NCI-H226 (cell line): ENCODE measurements around the gene CEP112.
"Not testable (repeated sequence)": the region's sequence is repeated elsewhere in the genome, so short reads cannot be mapped to it uniquely, and the experiment has no call there.

Experiments
- DNase-seq: peaks from one replicate; pipeline ENCODE4 v3.0.0-alpha.2; 2015

CEP112 gene

DNA sequence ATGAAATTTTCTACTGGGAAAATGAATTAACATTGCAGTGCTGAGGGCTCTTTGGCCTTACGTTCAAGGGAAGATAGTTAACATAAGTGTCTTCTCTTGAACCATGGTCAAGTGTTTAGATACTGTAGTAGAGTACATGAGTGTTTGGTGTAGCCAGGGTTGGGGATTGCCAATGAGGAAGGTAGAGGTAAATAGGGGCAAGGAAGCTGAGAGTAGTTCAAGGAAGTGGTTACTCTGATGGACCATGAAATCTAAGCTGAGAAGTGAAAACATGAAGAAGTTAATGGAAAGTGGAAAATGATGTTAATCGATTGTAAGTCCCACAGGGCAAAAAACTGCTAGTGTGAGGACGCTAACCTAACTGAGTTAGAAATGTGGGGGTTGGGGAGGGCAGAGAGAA, 380.9 kb downstream of the CEP112 start:
- DNase-seq: no peak

DNA sequence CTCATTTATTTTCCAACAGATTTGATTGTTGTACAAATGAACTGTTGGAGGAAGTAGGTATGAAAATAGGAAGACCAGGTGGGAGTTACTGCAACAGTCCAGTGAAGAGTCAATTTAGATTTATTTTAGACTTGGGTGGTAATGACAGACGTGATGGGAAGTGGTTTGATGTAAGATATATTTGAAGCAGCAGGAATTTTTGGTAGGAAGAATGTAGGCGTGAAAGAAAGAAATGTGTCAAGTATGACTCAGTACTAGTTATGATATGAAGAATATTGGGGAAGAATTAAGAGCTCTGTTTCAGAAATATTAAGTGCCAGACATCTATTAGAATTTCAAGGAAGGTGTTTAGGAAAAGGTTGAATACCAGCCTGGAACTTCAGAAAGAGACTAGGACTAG, 382.6 kb downstream of the CEP112 start:
- DNase-seq: peak; percentile 86

DNA sequence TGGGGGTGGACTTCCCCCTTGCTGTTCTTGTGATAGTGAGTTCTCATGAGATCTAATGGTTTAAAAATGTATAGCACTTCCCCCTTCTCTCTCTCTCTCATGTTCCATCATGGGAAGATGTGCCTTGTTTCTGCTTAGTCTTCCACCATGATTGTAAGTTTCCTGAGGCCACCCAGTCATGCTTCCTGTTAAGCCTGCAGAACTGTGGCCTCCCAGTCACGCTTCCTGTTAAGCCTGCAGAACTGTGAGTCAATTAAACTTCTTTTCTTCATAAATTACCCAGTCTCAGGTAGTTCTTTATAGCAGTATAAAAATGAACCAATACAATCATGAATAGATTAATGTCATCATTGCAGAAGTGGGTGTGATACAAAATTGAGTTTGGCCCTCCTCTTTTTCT, 383.4 kb downstream of the CEP112 start:
- DNase-seq: not testable (repeated sequence)

DNA sequence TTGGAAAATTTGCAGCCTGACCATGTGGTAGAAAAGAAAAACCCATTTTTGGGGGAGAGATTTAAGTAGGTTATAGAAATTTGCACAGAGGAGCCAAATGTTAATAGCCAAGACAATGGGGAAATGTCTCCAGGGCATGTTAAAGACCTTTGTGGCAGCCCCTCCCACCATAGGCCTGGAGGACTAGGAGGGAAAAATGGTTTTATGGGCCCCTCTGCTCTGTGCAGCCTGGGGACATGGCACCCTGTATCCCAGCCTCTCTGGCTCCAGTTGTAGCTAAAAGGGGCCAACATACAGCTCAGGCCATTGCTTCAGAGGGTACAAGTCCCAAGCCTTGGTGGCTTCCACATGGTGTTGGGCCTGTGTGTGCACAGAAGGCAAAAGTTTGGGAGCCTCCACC, 384.6 kb downstream of the CEP112 start:
- no peak for DNase-seq

DNA sequence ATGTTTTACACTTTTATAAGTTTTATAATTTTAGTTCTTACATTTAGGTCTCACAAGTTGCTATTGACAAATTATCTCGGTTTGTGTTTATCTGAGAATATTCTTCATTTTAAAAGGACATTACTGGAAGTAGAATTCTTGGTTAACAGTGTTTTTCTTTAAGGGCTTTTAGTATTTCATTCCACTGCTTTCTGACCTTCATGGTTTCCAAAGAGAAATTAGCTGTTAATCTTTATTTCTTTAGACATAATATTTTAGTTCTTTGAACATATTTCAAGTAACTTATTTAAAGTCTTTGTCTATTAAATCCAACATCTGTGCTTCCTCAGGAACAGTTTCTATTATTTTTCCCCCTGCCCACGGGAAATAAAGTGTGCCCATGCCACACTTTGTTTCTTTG, 390.4 kb downstream of the CEP112 start:
- no peak for DNase-seq

DNA sequence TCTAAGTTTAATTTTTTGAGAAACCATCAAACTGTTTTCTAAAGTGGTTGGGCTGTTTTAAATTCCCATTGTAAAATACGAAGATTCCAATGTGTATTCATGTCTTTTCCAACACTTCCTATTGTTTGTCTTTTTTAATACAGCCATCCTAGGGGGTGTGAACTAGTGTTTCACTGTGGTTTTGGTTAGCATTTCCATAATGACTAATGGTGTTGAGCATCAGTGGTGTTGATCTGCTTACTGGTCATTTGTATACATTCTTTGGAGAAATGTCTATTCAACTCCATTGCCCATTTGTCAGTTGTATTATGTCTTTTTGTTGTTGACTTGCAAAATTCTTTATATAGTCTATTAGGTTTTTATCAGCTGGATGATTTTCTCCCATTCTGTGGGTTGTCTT, 391.3 kb downstream of the CEP112 start:
- DNase-seq: no peak

DNA sequence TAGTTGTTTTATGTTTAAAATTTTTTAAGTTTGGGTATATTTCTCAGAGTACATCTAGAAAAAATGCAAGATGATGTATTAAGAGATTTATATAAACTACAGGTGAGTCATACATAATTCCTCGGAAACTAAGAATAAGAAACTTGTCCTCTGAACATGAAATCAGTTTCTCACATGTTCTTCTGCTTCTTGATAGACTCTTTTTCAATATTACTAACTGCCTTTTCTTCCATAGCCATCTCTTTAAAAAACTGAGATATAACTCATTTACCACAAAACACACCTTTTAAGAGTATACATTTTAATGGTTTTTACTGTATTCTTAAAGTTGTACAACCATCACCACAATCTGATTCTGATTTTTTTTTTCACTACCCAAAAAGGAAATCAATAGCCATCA, 392.1 kb downstream of the CEP112 start:
- no peak for DNase-seq

DNA sequence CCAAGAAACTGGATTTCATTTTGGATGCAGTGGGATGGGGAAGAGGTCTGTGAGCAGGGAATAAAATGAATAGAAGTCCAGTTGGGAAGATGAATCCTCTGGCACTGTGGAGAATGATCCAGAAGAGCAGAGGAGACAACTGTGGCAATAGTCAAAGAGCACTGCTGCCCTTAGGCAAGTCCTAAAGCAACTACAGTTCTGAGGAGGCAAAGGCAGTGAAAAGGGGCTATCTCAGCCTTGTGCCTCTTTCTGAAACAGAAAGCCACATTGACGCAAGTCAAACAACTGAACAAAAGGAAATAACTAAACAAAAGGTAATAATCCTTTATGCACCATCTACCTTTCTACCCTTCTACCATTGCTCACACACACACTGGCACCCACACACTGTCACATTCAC, 392.5 kb downstream of the CEP112 start:
- no peak for DNase-seq

DNA sequence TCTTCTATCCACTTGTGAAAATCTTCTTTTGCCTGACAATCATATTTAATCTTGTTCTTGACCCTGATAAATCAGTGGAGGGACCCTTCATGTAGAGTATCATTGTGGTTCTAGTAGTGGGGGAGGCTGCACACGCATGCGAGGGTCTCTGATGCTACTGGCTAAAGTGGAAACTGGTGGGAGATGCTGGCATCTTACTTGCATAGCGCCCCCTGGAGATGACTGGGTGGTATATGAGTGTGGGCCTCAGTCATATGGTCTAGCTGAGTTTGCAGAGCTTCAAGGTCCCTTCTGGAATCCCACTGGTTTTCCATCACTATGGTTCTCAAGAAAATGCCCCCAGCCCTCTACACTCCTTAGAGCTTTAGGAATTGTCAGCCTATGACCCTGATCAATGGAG, 394.1 kb downstream of the CEP112 start:
- no peak for DNase-seq

DNA sequence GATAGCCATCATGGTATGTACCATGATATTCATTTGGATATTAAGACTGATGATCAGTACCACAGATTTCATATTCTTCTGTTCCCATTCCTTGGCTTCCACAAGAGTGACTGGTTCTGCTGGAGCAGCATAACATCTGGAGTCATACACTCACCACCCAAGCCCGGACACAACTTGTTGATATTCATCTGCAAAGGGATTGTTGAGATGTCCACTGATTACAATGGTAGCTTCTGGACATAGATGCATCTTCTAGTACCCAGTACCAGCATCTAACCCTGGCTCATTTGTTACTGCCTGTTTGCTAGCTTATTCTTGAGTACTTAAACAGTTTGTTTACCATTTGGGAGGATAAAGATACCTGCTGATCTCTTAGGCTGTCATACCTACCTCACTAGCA, 394.8 kb downstream of the CEP112 start:
- DNase-seq: no peak

DNA sequence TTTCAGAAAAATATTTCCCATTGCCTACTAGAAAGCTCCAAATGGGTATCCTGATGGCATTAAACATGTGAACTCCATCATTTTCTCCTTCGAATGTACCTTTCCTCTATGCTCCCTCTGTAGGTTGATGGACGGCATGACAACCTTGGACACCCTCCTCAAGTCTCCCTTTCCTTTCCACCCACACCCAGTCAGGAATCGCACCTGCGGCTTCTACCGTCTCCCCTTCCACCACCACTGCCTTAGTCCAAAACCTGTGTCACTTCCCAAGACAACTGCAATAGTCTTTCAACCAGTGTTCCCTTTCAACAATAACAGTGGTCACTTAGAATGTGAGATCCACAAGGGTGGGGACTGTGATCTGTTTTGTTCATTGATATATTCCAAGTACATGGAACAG, 397.4 kb downstream of the CEP112 start:
- peak; percentile 20 for DNase-seq

DNA sequence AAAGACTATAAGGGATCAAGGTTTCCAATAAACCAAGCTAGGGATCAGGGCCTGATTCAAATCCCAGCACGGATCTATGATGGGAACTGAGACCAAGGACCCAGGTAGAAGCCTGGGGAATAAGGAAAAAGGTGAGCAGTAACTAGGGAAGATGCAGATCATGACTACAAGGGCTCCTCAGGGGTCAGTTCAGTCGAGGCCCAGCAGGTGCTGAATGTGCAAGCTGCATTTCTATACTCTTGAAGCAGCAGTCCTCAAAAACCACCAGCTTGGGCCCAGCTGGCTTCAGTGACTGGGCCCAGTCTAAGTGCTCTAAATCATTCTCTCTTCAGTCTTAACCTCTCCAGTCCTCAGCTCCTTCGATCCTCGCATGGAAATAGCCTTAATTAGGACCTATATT, 401.7 kb downstream of the CEP112 start:
- no peak for DNase-seq

DNA sequence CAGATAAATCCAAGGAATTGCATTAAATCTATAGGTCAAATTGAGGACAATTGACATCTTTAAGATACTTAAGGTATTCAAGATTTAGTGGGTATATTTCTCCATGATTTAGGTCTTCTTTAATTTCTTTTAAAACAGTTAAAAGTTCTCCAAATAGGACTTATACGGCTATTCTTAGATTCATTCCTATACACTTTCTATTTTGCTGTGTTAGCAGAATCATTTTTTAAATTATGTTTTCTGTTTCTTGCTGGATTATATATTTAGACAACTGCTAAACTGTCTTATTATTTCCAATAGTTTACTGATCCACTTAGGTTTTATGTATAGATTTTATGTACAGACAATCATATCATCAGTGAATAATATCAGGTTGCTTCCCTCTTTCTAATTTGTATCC, 404.4 kb downstream of the CEP112 start:
- DNase-seq: no peak

DNA sequence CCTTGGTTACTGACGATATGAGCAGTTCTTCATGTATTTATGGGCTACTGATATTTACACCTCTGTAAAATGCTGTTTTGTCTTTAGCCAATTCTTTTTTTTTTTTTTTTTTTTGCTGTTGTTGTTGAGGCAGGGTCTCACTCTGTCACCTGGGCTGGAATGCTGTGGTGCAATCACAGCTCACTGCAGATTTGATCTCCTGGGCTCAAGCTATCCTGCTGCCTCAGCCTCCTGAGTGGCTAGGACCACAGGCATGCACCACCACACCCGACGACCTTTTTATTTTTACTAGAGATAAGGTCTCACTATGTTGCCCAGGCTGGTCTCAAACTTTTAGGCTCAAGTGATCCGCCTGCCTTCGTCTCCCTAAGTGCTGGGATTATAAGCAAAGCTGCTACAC, 405.5 kb downstream of the CEP112 start:
- no peak for DNase-seq

DNA sequence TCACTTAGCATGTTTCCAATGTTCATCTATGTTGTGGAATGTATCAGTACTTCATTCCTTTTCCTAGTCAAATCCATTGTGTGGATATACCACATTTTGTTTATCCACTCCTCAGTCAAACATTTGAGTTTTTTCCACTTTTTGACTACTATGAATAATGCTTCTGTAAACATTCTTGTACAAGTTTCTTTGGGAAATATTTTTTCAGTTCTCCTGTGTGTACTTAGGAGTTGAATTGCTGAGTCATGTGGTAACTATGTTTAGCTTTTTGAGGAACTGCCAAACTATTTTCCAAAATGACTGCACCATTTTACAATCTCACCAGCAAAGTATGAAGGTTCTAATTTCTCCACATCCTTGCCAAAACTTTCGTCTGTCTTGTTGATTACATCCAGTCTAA, 406.8 kb downstream of the CEP112 start:
- DNase-seq: peak; percentile 94

DNA sequence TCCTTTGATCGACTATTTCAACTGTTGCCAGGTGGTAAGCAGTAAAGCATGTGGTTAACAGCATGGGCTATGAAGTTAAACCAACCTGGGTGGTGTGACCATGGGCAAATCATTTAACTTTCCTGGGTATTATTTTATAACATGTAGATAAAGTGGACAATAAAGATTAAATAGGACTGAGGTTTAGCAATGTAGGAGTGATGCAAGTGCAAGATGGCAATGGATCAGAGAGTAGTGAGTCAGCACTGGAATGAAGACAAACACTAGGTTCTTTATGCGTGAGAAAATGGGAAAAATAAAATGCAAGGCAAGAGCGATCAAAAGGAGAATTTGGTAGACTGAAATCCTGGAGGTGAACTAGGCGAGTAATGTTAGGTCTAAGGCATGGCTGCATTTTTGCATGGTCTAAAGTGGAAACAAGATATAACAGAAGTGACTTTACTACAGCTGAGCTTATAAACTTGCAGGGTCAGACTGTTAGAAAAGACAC, 408.0 kb downstream of the CEP112 start:
- peak; percentile 84 for DNase-seq

DNA sequence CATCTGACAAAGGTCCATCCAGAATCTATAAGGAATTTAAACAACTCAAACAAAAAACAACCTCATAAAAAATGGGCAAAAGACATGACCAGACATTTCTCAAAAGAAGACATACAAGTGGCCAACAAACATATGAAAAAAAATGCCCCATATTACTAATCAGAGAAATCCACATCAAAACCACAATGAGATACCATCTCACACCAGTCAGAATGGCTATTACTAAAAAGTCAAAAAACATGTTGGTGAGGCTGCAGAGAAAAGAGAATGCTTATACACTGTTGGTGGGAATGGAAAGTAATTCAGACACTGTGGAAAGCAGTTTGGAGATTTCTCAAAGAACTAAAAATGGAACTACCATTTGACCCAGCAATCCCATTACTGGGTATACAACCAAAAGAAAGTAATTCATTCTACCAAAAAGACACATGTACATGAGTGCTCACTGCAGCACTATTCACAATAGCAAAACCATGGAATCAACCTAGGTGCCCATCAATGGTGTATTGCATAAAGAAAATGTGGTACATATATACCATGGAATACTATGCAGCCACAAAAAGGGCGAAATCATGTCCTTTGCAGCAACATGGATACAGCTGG, 409.7 kb downstream of the CEP112 start:
- not testable (repeated sequence) for DNase-seq

DNA sequence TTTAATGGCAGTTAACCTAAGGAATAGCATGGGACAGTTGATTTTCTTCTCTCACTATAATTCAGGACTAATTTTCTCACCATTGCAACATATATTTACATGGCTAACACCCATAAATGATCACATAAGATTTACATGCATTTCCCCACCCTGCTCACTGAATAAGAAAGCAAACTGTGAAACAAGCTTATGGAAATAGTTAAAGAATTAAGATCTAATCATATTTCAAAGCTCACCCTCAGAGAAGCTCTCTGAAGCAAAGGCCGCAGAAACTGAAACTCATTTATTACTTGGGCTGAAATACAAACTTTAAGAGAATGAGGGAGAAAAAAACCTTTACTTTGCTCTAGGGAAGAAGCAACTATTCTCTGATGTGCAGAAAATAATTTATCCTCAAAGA, 411.8 kb downstream of the CEP112 start:
- no peak for DNase-seq

DNA sequence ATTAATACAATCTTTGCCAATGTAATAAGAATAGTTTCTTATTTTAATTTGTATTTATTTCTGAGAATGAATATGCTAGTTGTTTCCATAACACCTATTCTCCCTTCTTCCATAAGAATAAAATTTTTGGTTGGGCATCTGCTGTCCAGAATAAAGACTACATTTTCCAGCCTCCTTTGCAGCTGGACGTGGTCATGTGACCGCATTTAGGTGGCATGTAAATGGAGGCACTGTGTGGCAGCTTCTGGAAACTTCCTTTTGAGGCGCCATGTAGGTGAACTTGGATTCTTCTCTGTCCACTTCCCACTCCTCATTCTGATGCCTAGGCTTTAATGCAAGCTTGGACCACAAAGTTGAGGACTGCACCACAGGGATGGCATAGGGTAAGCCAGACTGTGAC, 415.0 kb downstream of the CEP112 start:
- no peak for DNase-seq

DNA sequence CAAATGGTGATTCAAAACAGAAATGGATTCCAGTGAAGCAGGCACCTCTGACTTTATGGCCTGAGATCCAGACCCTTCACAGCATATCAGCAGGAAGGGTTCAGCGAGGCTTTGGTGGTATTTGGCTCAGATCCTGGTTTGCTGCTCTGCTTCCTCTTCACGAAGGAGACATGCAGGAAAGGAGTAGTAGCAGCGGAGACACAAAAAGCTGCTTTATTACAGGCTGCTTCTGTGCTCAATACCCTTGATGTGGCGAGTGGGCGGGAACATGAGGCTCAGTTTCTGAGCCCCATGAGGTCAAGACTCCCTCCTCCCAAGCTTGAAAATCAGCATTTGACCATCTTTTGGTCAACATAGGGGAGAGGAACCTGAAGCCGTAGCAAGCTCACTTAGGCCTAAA, 417.1 kb downstream of the CEP112 start:
- no peak for DNase-seq

DNA sequence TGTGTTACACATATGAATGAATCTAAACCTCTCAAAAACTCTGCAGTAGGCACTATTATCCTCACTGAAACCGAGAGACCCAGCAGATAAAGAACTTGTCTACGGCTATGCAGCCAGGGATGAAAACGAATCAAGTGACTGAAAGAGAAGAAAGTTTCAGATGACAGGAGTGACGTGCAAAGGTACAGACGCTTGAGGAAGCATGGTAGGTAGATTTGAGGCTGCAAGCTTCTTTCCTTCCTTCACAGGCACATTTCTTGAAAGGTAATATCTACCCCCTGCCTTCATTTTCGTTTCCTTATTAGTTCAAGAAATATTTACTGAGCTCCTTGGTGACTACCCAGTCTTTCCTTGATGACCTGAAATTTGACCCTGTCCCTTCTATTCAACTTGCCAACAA, 418.9 kb downstream of the CEP112 start:
- DNase-seq: no peak

DNA sequence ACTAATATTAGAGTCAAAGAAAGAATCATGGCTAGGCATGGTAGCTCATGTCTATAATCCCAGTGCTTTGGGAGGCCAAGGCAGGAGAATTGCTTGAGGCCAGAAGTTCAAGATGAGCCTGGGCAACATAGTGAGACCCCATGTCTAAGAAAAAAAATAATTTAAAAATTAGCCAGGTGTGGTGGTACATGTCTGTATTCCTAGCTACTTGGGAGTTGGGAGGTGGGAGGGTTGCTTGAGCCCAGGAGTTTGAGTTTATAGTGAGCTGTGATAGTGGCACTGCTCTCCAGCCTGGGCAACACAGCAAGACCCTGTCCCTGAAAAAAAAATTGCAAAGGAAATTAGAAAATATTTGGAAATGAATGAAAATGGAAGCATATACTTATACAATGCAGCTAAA, 420.2 kb downstream of the CEP112 start:
- no peak for DNase-seq

DNA sequence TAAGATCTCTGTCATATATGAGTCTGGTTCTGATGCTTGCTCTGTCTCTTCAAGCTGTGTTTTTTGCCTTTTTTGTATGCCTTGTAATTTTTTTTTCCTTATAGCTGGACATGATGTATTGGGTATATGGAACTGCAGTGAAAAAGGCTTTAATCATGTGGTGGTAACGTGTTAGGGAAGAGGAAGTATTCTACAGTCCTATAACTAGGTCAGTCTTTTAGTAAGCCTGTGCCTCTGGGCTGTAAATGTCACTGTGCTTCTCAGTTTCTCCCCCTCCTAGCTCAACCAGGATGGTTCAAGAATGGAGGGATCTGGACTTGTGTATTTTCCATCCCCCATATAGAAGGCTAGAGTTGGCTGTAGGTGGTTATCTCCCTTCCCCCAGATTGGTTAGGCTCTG, 428.1 kb downstream of the CEP112 start:
- DNase-seq: no peak

DNA sequence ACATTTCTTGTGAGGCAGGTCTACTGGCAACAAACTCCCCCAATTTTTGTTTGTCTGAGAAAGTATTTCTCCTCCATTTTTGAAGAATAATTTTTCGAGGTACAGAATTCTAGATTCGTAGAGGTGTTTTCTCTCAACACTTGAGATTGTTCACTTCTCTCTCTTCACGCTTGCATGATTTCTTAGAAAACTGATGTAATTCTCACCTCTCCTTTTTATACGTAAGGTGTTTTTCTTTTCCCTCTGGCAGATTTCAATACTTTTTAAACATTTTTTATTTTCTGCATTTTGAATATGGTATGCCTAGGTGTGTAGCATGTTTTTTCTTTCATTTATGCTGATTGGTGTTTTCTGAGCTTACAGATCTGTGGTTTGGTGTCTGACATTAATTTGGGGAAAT, 429.0 kb downstream of the CEP112 start:
- DNase-seq: no peak

DNA sequence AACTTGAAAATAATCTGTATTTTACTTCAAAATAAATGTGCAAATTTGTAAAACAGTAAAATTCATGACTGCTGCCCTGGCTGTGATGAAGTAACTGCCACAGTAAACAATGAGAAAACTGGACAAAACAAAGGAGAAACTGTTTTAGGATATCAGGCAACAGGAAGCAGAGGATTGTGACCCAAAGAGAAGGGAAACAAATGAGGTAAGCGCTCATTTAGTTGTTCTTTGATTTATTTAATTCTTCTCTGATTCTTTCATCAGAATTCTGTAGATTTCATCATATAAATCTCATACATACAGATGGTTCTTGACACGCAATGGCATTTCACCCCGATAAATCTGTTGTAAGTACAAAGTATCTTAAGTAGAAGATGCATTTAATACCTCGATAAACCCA, 432.4 kb downstream of the CEP112 start:
- DNase-seq: no peak

DNA sequence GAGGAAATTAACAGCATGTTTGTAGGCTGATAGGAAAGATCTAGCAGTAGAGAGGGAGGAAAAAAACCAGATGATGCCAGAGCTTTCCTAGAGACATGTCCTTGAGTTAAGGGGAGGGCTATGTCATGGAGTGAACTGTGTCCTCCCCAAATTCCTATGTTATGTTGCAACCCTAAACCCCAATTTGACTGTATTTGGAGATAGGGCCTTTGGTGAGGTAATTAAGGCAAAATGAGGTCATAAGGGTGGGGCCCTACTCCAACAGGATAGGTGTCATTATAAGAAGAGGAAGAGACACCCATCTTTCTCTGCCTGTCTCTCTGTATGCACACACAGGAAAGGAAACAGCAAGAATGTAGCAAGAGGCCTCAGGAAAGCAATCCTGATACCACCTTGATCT, 435.2 kb downstream of the CEP112 start:
- peak; percentile 8 for DNase-seq
